ENCODE results near the gene LTBP3. TPM values are rescaled to one million over a fixed set of nuclear protein-coding genes. Genes with fewer than 3 reads are reported as not detected.

Gene LTBP3
- total and polyA plus RNA-seq, 2 of the 13 experiments (the other 11 are each of a cell fraction or from before 2014, with no cell fraction given), result 12.2 to 68.1 TPM

DNA sequence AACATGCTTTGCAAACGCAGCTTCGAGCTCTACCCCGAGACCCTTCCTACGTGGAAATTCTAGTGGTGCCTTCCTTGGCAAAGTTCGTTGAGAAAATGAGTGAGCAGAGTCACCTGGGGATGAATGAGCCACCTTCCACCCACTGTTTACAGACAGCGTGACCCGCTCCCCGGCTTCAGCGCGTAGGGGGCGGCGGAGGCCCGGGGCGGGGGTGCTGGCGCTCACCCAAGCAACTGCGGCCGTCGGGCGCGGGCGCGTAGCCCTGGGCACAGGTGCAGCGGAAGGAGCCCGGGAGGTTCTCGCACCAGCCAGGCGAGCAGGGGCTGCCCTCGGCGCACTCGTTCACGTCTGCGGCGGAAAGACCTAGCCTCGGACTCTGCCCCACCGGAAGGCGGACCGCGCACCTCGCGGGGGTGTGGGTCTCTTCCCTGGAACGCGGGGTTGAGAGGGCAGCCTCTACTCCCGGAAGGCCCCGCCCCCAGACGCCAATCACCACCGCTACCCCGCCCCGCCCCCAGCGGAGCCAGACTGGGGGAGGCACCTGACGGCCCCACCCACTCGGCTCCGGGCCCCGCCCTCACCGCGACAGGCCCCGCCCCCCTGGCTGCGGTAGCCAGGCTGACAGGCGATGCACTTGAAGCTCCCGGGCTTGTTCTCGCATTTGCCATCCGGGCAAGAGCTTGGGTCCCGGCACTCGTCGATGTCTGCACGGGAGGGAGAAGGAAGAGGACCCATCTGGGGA is 11.8 kb downstream of the LTBP3 start (continued):
- TF ChIP-seq, protein P1, sequence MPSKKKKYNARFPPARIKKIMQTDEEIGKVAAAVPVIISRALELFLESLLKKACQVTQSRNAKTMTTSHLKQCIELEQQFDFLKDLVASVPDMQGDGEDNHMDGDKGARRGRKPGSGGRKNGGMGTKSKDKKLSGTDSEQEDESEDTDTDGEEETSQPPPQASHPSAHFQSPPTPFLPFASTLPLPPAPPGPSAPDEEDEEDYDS (CRISPR knock-in tag; IDR thresholded peaks at IDR 0.05), result peak; percentile 28; the same call in 1 of the 2 replicates
- no peak for TF ChIP-seq TOE1 (CRISPR knock-in tag; IDR thresholded peaks at IDR 0.05)
- no peak for TF ChIP-seq HDAC6 (IDR thresholded peaks at IDR 0.05; ENCODE audit: low read depth, low read length)
- TF ChIP-seq HNRNPUL1 (IDR thresholded peaks at IDR 0.05; ENCODE audit: low read depth, low read length), result no peak
- TF ChIP-seq, protein P2, sequence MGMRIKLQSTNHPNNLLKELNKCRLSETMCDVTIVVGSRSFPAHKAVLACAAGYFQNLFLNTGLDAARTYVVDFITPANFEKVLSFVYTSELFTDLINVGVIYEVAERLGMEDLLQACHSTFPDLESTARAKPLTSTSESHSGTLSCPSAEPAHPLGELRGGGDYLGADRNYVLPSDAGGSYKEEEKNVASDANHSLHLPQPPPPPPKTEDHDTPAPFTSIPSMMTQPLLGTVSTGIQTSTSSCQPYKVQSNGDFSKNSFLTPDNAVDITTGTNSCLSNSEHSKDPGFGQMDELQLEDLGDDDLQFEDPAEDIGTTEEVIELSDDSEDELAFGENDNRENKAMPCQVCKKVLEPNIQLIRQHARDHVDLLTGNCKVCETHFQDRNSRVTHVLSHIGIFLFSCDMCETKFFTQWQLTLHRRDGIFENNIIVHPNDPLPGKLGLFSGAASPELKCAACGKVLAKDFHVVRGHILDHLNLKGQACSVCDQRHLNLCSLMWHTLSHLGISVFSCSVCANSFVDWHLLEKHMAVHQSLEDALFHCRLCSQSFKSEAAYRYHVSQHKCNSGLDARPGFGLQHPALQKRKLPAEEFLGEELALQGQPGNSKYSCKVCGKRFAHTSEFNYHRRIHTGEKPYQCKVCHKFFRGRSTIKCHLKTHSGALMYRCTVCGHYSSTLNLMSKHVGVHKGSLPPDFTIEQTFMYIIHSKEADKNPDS (CRISPR knock-in tag; IDR thresholded peaks at IDR 0.05), result no peak
- TF ChIP-seq, protein P3, sequence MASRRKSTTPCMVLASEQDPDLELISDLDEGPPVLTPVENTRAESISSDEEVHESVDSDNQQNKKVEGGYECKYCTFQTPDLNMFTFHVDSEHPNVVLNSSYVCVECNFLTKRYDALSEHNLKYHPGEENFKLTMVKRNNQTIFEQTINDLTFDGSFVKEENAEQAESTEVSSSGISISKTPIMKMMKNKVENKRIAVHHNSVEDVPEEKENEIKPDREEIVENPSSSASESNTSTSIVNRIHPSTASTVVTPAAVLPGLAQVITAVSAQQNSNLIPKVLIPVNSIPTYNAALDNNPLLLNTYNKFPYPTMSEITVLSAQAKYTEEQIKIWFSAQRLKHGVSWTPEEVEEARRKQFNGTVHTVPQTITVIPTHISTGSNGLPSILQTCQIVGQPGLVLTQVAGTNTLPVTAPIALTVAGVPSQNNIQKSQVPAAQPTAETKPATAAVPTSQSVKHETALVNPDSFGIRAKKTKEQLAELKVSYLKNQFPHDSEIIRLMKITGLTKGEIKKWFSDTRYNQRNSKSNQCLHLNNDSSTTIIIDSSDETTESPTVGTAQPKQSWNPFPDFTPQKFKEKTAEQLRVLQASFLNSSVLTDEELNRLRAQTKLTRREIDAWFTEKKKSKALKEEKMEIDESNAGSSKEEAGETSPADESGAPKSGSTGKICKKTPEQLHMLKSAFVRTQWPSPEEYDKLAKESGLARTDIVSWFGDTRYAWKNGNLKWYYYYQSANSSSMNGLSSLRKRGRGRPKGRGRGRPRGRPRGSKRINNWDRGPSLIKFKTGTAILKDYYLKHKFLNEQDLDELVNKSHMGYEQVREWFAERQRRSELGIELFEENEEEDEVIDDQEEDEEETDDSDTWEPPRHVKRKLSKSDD (CRISPR knock-in tag; IDR thresholded peaks at IDR 0.05; ENCODE audit: low read depth), result no peak
- TF ChIP-seq GABPA (IDR thresholded peaks at IDR 0.05; ENCODE audit: low read depth, low read length), result peak; percentile 65
- peak; percentile 79 for TF ChIP-seq GABPA (CRISPR knock-in tag; IDR thresholded peaks at IDR 0.05; ENCODE audit: low read depth)
- TF ChIP-seq, protein P4, sequence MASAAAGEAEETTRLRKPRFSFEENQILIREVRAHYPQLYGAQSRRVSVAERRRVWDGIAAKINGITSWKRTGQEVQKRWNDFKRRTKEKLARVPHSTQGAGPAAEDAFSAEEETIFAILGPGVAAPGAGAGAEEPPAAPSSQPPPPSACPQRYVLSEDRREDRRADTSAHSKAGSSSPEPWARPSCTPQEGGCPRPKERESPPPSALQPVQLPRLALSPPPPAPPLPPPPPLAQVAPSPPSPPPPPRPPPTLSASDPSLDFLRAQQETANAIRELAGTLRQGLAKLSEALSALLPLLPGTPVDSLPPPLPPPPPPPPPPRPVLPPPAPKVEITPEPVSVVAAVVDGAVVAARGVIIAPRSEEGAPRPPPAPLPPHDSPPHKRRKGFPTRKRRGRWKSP (CRISPR knock-in tag; IDR thresholded peaks at IDR 0.05), result no peak
- no peak for TF ChIP-seq RBM22 (optimal IDR thresholded peaks at IDR 0.05; ENCODE audit: low read length)
- no peak for TF ChIP-seq PCBP2 (optimal IDR thresholded peaks at IDR 0.05; ENCODE audit: low read depth, low read length, poor library complexity, severe bottlenecking)
- TF ChIP-seq ARHGAP35 (CRISPR knock-in tag; IDR thresholded peaks at IDR 0.05; ENCODE audit: borderline replicate concordance), result no peak
- TF ChIP-seq, protein P5, sequence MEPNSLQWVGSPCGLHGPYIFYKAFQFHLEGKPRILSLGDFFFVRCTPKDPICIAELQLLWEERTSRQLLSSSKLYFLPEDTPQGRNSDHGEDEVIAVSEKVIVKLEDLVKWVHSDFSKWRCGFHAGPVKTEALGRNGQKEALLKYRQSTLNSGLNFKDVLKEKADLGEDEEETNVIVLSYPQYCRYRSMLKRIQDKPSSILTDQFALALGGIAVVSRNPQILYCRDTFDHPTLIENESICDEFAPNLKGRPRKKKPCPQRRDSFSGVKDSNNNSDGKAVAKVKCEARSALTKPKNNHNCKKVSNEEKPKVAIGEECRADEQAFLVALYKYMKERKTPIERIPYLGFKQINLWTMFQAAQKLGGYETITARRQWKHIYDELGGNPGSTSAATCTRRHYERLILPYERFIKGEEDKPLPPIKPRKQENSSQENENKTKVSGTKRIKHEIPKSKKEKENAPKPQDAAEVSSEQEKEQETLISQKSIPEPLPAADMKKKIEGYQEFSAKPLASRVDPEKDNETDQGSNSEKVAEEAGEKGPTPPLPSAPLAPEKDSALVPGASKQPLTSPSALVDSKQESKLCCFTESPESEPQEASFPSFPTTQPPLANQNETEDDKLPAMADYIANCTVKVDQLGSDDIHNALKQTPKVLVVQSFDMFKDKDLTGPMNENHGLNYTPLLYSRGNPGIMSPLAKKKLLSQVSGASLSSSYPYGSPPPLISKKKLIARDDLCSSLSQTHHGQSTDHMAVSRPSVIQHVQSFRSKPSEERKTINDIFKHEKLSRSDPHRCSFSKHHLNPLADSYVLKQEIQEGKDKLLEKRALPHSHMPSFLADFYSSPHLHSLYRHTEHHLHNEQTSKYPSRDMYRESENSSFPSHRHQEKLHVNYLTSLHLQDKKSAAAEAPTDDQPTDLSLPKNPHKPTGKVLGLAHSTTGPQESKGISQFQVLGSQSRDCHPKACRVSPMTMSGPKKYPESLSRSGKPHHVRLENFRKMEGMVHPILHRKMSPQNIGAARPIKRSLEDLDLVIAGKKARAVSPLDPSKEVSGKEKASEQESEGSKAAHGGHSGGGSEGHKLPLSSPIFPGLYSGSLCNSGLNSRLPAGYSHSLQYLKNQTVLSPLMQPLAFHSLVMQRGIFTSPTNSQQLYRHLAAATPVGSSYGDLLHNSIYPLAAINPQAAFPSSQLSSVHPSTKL (CRISPR knock-in tag; IDR thresholded peaks at IDR 0.05), result 0 out of 2 replicates have a peak, but pooled peaks have one; percentile 17
- TF ChIP-seq ZNF33A (CRISPR knock-in tag; IDR thresholded peaks at IDR 0.05; ENCODE audit: borderline replicate concordance), result no peak
